GM18873 (cell line): ENCODE measurements around the gene RACK1.

Experiments used
- ATAC-seq: cut with Tn5 transposase; IDR thresholded peaks from one replicate; pipeline ENCODE4 v1.9.1; 2021; ENCODE audit warnings: mild to moderate bottlenecking, moderate library complexity, moderate number of reproducible peaks; ENCODE audit not compliant: unreplicated experiment, low FRiP score

RACK1 gene

DNA sequence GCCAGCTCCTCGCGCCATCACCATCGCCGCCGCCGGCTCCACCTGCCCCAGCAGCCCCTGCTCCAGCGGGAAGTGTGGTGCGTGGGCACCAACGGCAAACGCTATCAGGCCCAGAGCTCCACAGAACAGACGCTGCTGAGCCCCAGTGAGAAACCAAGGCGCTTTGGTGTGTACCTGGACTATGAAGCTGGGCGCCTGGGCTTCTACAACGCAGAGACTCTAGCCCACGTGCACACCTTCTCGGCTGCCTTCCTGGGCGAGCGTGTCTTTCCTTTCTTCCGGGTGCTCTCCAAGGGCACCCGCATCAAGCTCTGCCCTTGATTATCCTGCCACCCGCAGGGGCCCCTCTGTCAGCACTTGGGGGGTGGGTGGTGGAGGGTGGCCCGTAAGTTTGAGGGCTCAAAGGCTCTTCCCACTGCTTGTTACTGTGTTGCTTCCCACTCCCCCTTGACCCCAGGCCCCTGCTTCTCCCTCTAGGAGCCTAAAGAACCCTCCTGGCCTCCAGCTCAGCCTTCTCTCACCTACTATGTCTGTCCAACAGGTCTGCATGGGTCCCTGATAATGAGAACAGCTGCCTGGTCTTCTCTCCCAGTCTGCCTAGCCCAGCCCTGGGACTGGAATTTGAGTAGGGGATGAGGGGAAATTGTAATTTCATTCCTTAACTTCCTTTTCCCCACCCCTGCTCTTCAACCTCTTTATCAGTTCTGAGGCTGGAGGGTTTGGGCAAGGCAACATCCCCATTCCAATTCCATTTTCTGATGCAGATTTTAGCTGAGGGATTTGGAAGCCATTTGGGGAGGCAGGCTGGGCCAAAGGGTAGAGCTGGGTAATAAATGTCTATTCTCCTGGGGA is 9.0 kb downstream of the RACK1 start:
- ATAC-seq, result no peak

DNA sequence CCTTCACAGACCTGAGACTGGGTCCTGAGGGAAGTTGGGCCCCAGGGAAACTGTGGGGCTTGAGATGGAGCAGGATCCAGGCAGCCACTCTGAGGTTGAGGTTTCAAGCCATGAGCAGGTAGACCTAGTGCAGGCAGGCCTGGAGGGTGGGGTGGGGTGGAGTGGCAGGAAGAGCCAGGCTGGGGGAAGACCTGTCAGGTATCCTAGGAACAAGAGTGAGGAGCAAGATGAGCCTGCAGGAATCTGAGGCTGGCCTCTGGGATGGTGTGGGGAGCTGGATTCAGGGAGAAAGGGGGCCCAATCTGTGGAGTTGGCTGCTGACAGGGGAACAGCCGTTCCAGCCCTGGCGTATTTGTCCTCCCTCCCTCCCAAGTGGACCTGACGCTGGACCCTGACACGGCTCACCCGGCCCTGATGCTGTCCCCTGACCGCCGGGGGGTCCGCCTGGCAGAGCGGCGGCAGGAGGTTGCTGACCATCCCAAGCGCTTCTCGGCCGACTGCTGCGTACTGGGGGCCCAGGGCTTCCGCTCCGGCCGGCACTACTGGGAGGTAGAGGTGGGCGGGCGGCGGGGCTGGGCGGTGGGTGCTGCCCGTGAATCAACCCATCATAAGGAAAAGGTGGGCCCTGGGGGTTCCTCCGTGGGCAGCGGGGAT is 9.8 kb downstream of the RACK1 start:
- no peak for ATAC-seq

DNA sequence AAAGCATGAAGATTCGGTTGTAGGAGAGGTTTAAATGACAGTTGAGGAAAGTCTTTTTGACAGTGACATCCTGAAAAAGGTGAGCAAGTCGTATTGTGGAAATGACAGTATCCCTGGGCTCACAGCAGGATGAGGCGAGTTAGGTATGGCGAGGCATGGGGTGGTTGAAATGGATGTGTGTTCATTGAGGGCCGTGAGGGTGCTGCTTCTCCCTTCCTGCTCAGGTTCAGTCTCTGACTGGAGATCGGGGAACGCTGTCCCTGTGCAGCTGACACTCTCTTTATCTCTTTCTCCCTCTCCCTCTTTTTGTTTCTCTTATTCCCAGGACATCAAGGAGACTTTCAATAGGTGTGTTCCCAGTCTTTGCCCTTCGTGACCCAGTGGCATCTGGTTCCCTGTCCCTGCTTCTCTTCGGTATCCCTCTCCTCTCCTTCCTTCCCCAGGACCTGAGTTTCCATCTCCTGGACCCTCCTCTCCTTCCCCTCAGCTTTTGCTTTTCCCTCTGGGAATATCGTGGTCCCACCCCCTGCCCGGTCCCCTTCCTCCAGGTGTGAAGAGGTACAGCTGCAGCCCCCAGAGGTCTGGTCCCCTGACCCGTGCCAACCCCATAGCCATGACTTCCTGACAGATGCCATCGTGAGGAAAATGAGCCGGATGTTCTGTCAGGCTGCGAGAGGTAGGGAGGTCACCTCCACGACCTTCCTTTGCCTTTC is 10.5 kb downstream of the RACK1 start:
- ATAC-seq, result no peak

DNA sequence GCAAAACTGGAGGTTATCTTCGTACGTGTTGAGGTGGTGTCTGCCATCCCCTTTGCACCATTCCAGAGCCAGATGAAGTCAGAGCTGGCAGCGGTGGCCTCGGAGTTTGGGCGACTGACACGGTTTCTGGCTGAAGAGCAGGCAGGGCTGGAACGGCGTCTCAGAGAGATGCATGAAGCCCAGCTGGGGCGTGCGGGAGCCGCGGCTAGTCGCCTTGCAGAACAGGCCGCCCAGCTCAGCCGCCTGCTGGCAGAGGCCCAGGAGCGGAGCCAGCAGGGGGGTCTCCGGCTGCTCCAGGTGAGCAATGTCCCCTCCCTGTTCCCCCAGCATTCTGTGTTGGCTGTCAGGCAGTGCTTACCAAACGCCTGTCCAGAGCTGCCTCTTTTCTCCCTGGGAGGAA is 11.1 kb downstream of the RACK1 start:
- no peak for ATAC-seq

DNA sequence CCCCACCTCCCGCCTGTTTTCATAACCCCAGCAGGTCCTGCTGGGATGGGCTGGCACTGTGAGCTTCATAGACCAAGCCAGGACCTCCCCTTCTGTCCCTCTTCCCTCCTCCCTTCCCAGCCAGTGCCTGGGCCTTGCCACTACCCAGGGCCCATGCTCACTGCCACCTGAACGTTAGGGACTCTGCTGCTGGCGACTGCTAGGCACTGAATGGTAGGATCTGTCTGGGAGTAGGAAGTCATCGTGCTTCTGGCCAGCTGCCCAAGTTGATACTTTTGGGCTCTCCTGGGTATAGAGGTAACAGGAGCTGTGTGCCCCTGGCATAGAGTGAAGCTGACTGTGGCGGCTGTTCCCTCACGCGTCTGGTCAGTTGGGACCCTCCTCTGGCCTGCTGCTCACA is 12.3 kb downstream of the RACK1 start:
- no peak for ATAC-seq

DNA sequence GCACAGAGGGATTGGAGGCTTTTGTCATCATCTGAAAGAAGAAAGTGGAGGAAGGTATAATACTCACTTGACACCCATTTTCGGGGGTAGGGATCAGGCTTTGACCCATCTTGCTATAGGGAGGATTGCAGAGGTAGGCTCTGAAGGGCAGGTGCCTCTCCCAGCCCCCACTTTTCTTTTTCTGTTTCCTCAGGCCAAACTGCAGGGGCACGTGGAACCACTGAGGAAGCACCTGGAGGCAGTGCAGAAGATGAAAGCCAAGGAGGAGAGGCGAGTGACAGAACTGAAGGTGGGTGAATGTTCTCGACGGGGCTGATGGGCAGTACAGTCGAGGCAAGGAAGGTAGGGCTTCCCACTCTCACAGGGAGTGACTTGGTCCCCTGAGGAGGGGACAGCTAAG is 13.2 kb downstream of the RACK1 start:
- no peak for ATAC-seq

DNA sequence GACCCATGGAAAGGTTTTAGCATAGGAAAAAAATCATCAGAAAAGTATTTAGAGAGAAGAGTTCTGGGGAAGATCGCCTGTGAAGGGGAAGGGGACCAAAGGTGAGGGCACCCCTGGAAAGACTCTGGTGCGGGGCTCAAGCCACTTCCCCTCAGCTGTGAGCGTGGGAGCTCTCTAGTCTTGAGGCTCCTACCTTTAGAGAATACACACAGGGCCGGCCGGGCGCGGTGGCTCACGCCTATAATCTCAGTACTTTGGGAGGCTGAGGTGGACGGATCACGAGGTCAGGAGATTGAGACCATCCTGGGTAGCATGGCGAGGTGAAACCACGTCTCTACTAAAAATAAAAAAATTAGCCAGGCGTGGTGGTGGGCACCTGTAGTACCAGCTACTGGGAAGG is 13.7 kb downstream of the RACK1 start:
- no peak for ATAC-seq

DNA sequence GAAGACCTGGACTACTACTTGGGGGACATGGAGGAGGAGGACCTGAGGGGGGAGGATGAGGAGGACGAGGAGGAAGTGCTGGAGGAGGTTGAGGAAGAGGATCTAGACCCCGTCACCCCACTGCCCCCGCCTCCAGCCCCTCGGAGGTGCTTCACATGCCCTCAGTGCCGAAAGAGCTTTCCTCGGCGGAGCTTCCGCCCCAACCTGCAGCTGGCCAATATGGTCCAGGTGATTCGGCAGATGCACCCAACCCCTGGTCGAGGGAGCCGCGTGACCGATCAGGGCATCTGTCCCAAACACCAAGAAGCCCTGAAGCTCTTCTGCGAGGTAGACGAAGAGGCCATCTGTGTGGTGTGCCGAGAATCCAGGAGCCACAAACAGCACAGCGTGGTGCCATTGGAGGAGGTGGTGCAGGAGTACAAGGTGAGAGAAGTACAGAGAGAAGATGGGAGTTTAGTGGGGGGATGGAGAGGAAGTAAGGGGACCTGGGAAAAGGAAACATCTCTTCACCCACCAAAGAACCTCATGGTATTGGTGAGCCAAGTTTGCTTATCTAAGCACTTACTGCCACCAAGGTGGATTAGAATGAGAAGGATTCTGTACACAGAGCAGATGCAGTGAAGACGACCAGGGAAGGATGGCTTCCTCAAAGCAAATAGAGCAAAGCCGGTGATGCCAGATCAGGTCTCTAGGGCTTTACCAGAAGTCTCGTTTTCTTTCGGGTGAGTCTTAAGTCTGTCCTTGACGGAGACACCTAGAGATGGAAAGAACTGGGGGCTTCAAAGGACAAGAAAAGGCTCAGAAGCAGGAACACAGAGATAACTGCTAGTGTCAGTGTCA is 19.1 kb downstream of the RACK1 start:
- ATAC-seq, result no peak

DNA sequence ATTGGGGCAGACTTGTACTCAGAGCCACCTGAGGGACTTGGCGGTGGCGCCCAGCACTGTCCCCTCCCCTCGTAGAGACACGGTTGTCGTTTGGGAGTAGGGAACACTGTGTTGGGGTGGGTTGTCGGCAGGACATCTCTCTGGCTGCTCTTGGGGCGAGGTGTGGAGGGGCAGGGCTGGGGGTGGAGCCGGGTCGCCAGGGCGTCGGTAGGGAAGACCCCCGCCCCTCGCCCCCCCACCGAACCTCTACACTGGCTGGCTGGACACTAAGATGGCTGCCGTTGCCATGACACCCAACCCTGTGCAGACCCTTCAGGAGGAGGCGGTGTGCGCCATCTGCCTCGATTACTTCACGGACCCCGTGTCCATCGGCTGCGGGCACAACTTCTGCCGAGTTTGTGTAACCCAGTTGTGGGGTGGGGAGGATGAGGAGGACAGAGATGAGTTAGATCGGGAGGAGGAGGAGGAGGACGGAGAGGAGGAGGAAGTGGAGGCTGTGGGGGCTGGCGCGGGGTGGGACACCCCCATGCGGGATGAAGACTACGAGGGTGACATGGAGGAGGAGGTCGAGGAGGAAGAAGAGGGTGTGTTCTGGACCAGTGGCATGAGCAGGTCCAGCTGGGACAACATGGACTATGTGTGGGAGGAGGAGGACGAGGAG is 19.8 kb downstream of the RACK1 start:
- no peak for ATAC-seq

DNA sequence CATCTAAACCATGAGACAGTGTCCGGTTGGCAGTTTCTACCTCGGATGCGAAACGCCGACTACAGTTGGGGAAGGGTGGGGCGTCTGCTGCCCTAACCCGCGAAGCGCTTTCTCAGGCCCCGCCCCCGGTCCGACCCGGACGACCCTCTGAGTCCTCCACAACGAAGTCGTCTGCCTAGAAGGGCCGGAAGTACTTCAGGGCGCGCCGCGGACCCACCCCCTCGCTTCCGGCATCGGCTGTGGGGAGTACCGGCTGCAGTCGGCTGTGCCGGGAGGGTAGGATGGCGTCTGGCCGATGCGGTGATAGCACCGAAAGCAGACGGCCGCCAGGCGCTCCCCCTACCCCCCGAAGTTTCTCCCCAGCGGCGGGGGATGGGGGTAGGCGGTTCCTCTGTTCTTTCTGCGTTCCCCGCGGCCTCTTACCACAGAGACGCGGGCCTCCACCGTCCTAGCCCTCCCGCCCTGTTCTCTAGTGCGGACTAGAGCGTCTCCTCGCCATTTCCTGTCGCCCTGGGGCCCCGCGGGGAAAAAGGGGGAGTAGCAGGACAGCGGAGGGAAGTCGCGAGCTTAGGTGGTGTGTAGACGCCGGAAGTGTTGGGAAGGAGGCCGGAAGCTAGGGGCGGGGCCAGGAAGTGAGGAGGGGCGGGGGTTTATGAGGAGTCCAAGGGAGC is 20.5 kb downstream of the RACK1 start, which contains the start of gene TRIM41:
Gene TRIM41, plus strand, starts transcription at position 224 of the 671 bp plus-strand sequence. CDS start 719 bp downstream, outside the sequence.
- ATAC-seq, result peak; percentile 48

DNA sequence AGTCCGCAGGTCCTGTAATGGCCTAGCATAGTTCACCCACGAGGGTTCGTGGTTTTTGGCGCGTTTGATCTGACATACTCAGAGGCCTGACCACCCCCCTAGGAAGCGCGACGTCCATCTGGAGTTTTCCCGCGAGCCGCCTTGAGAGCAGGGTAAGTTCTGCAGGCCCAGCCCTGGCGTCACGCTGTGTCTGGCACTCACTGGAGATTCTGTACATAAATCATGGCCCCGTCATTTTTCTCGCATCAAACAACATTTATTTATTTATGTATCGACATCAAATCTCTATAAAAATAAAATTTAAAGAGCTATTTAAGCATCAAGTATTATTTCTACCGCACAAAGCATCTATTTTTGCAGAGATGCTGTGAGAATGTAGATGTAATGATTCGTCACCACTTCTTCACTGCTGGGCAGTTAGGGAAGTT is 21.1 kb downstream of the RACK1 start:
- ATAC-seq, result peak; percentile 3

DNA sequence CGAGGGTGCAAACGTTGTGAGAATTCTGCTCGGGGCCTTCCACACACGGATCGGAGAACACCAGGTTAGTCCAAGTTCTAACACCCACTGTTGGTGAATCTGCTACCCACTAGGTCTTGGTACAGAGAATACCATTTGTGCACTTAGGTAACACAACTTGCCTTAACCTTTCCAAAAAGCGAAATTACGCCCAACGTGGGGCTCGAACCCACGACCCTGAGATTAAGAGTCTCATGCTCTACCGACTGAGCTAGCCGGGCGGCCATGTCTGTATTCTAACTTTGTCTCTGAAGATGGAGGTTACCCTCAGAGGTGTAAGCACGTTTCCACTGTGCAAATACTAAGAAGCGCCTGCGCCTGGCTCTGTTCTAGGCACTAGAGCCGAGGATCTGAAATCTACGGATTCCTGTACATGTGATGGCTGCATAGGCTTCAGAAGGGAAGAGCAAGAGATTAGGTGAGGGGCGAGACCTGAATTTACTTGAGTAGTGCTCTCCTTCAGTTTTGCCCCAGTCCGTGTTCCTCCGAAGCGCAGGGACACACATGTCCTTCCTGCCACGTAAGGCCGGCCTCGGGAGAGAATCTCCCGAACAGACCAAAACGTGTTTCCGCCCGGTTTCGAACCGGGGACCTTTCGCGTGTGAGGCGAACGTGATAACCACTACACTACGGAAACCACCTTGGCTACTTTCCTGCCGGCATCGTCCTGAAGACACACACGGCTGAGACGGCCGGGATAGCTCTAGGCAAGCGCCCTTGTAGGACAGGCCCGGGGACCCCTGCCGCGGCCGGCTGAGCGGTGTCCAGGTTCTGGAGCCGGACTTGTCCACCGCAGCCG is 21.7 kb downstream of the RACK1 start:
- ATAC-seq, result peak; percentile 31

DNA sequence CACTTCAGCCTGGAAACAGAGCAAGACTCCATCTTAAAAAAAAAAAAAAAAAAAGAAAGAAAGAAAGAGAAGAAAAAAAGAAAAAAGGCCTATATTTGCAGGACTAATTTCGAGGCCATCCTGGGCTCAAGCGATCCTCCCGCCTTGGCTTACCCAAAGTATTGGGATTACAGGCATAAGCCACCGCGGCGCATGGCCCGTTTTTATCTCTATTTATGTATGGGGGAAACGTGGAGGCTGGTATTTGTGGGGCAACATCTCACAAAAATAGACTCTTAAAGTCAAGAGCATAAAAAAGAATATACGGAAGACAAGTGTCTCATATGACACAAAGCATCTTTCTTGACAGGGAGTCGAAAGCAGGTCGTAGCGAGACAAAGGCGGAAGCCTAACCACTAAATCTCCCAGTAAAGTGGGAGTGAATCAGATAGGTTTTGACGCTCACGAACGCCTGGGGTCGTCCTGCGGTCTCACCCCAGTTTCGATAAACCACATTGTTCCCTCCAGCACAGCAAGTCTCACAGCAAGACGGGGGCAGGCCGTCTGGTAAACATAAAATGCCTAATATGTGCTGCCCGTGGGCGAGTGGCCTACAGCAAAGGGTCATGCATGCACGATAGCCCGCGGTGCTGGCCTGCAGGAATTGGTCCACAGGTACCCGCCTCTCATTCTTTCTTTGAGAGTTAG is 22.5 kb downstream of the RACK1 start:
- no peak for ATAC-seq

DNA sequence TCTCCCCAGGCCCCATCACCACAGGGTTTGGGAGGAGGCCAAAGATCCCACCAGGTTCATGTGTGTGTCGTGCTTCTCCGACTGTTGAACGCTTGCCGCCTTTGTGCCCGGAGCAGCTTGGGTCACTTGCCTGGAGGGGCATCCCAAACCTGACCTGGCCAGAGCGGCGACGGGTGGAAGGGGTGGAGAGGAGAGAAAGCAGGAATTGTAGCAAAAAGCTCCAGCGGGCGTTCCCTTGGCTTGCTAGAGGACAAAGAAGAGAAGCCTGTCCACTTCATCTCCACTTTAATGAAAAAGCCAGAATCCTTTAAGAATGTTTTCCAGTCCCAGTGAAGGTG is 23.6 kb downstream of the RACK1 start:
- ATAC-seq, result no peak

DNA sequence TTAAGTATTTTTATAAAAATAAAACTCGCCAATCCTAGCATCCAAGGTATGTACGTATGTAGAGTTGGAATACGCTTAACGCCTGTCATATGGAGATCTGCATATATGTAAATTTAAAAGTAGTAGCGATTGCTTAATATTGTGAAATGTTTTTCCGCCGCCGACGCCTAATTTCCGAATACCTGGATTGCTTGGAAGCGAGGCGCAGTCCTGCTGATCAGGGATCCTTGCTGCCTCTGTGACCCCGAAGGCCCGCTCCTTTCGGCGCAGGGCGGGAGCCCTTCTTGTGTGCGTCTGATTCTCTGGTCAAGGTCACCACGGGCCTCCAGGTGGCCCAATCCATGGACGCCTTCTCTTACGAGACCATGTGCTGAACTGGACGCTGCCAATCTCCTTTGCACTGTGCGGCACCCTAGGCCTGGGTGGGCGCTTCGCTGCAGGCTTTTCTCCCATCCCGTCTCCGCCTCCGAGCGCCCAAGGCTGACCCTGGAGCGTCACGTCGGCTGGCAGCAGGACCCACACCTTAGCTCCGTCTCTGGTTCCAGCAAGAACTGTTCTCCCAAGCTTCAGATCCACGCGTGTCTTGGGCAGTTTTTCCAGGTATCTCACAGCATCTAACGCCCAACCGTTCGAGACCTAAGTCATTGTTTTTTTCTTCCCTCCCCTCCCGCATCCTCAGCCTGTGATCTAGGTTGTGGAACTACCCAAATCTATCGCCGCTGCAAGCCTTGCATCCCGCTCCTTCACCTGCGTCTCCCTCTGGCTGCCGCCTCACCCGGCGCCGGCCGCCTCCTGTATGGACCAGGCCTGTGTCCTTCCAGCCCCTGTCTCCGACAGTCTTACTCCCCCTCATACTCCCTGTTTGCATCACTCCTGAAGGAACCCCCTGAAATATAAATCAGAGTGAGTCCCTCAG is 24.2 kb downstream of the RACK1 start:
- no peak for ATAC-seq

DNA sequence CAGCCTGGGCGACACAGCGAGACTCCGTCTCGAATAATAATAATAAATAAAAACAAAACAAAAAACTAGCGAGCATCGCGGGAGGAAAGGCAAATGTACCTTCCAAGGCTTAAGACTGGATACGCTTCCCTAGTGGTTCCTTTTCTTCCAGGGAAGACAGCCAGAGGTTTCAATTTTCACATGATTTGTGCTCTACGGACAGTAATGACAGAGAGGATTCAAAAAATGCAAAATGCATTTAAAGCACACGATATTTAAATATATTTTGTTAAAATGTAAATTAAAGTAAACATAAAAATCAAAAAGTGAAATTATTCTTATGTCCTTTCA is 24.9 kb downstream of the RACK1 start:
- ATAC-seq, result no peak

DNA sequence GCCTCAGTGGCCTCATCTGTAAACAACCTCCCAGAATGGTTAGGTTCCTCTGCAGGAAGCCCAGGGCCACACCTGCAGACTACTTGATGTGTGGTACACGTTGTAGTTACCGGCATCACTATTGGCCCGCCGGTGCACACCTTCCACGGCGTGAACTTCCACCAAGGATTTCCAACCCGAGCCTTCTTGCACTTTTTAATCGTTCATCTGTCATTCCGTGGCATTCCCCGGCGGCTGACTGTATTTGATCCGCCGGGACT is 26.0 kb downstream of the RACK1 start:
- peak; percentile 4 for ATAC-seq
